GM18520 (cell line): ENCODE measurements around the gene RNF25.

ENCODE experiments used
- ATAC-seq: cut with Tn5 transposase; IDR thresholded peaks from one replicate; pipeline ENCODE4 v1.9.1; 2021; ENCODE audit not compliant: unreplicated experiment

The RNF25 gene, protein sequence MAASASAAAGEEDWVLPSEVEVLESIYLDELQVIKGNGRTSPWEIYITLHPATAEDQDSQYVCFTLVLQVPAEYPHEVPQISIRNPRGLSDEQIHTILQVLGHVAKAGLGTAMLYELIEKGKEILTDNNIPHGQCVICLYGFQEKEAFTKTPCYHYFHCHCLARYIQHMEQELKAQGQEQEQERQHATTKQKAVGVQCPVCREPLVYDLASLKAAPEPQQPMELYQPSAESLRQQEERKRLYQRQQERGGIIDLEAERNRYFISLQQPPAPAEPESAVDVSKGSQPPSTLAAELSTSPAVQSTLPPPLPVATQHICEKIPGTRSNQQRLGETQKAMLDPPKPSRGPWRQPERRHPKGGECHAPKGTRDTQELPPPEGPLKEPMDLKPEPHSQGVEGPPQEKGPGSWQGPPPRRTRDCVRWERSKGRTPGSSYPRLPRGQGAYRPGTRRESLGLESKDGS

DNA sequence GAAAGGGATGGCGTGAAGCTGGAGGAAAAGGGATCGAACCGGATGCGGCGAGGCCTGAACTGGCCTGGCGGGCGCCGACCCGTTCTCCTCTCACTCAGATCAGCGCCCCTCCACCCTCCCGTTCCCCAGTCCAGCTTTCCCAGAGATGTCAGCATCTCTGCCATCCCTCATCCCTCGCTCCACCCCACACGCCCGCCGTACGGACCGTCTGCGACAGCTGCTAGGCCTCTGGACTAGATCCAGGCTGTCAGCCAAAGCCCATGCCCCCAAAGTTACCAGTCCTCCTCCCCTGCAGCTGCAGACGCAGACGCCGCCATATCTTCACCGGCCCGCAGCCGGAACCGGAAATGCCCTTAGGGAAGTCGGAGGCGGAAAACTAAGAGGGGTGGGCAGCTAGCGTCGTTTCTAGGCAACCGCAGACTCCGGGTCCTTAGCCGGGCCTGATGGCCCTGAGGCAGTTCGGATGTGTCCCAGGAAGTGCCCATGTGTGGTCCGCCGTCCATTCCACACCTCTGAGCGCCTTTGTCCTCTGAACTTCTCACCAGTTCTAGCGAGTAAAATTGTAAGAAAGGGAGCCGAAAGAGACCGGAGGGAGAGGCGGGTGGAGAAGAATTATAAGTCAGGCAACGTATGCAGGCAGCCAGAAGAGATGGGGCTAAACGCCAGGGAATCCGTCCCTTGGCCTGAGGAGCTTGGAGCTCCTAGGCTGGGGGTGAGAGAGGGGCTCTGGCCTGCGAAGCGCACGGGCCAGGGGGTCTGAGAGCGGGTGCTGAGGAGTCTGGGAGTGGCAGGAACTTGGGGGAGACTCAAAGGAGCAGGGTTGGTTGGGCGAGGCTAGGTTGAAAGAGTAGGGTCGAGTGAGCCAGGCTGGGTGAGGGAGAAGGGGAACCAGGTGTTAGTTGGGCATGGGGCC is at the start of gene RNF25, which contains the start of gene STK36:
TSS of gene RNF25 (minus strand) at position 349 of the 913 bp plus-strand sequence. CDS start at position 317, 32 bp downstream.
TSS of gene STK36 (plus strand) at position 433 of the 913 bp plus-strand sequence. CDS start 744 bp downstream, outside the sequence.
- peak; percentile 95 for ATAC-seq

DNA sequence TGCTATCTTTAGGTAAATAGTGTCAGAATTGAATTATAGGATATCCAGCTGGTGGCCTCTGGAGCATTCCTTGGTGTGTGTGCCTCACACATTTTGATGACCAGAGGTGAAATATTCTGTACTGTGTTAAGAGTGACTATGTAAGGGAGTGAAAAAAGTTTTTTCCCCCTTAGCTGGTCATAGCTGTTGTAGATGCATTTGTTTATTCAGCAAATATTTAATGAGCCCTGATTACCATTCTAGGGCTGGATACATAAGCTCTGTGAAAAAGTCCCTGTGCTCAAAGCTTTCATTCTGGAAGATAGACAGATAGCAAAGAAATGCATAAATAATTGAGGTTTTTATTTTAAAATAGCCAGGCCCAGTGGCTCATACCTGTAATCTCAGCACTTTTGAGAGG is 49.7 kb upstream of the RNF25 start:
- ATAC-seq: no peak

DNA sequence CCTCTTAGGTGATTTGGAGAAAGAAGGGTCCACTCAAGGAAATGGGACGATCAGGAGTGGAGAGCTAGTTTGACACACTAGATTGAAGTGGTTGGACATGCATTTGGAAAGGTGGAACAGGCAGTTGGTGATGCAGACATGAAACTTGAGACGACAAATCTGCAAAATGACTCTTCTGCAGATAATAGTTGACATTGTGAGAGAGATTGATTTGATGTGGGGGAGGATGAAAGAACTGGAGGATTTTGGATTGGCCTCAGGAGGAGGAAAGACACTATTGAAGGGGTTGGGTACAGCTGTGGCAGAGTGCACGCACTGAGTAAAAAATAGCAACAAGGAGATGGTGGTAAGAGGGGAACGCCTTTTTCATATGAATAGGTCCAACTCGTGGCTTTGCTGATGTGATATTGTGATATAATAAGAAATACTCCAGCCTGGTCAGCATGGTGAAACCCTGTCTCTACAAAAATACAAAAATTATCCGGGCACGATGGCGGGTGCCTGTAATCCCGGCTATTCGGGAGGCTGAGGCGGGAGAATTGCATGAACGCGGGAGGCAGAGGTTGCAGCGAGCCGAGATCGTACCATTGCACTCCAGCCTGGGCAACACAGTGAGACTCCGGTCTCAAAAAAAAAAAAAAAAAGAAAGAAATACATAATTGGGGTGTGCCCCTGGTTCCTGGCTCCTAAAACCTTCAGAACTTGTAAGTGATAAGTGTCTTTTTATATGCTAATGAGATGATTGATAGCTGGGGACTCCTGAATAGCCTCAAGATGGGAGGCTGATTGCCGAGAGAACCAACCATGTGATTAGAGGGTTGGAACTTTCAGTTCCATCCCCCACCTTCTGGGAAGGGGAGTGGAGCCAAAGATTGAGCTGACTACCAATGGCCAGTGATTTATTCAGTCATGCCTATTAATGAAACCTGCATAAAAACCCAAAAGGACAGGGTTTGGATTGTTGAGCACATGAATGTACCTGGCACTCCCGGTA is 48.5 kb upstream of the RNF25 start:
- no peak for ATAC-seq

DNA sequence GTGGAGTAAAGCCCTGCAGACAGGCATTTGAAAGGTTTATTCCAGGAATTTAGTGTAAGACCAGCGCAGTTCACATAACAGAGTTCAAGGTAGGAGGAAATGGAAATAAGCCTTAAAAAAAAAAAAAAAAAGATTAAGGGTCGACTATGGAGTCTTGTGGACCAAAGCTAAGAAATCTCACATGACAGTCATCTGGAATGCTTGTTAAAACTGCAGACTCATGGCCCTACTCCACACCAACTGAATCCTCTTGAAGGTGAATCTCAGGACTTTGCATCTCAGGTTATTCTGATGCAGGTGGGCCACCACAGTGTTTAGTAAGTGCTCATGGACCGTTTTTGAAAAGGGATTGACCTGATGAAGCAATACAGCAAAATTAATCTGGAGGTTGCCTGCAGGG is 47.7 kb upstream of the RNF25 start:
- ATAC-seq: no peak

DNA sequence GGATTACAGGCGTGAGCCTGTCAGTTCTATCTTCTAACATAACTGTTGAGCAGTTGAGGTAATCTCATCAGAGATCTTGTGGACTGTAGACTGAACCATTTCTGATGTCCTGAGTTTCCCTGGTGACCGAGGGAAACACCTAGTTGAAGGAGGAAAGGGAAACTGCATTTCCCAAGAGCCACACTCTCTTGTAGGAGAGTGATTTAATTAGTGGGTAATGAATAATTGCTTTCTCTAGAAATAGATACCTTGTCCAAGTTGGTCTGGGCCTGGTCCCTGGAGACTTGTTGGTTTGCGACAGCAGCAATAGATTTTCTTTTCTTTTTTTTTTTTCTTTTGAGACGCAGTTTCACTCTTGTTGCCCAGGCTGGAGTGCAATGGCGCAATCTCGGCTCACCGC is 46.3 kb upstream of the RNF25 start:
- ATAC-seq: no peak

DNA sequence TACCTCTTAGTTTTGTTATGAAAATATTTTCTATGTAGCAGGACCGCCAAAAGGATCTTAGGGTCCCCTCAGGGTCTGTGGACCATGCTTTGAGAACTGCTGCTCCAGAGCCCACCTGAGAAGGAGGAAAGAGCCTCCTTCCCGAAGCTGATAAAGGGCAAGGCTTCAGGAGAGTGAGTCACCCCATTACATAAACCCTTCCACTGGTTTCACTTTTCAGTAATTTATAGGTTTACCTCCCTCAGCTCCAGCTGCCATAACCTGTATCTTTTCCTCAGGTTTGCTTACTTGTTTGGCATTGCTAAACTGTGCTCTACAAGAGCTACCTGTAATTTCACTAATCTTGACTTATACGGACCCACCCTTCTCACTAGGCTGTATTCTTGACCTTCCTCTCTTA is 45.5 kb upstream of the RNF25 start:
- no peak for ATAC-seq

DNA sequence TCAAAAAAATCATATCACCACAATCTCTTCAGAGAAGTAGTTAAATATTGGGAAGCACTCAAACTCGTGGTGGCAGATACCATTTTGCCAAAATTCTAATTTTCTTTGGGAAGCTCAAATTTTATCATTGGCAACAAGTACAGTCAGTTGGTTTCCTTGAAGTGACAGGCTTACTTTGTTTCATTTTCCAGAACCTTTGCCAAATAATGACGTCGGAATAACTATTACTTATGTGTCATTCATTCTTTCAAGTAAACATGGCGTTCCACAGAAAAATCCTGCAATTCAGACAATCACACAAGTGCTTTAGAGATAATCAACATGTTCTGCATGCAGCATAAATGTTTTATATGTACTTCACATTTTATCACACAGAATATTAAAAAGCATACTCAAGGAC is 44.3 kb upstream of the RNF25 start:
- ATAC-seq: no peak

DNA sequence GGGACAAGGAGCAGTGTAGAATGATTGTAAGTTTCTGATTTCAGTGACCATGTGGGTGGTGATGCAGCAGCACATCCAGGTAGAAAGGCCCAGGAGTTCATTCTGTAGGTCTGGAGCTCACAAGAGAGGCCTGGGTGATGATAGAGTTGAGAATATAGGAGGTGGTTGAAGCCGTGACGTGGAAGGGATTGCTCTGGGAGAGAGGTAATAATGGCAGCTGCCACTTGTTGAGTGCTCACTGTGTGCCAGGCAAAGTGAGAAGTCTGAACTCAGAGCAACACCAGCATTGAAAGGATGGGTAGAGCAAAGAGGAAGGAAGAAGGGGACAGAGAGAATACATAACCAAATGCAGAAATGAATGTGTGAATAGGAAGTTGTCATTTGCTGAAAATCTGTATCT is 42.1 kb upstream of the RNF25 start:
- ATAC-seq: no peak

DNA sequence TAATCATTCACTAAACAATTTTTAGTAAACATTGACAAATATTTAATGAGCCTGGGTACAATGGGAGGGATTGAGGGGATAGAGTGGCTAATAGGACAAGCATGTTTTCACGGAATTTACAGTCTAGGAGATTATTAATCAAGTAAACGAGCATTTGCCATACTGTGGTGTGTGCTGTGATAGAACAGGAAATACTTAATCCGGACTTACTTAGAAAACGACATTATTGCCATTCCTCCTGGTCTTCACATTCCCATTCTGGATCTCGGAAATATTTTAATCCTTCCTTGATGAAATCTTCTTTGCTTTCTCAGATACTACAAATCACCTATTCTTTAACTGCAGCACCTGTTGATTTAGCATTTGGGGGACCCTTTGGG is 39.7 kb upstream of the RNF25 start:
- no peak for ATAC-seq

DNA sequence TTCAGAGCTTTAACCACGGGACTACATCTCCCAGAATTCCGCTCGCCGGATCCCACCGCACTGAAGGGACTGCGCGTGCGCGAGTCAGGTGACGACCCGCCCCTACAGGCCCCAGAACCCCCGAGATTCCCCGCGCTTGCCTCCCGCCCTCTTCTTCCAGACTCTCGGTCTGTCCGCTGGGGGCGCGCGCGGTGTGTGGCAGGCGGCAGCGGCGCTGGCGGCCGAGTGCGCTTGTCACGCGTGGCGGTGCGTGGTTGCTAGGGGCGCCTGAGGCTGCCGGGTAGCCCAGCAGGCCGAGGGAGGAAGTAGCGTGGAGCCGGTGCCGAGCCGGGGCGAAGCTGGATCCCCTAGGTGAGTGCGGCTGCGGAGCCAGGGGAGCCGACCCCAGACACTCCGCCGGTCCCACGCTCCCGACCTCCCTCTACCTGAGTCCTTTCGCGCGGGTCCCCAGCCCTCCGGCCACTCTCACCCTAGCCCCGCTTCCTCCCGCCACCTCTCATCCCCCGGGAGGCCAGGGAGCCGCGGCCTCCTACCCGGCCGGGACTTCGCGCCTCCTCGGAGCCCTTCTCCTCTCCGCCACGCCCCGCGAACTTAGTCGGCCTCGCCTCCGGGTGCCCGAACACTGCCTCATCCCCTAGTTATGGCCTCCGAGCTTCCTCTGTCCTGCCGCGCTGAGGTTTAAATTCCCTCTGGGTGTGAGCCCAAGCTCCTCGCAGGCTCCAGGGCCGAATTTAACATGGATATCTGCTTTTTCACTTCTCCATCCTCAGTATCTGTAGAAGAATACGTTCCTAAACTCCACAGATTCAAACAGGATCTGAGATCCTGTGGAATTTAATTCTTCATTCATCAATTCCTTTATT is 39.1 kb upstream of the RNF25 start, which contains the start of gene TTLL4:
TSS of gene TTLL4 (plus strand) at position 149 of the 863 bp plus-strand sequence. CDS start 26,842 bp downstream, outside the sequence.
- ATAC-seq: peak; percentile 85

DNA sequence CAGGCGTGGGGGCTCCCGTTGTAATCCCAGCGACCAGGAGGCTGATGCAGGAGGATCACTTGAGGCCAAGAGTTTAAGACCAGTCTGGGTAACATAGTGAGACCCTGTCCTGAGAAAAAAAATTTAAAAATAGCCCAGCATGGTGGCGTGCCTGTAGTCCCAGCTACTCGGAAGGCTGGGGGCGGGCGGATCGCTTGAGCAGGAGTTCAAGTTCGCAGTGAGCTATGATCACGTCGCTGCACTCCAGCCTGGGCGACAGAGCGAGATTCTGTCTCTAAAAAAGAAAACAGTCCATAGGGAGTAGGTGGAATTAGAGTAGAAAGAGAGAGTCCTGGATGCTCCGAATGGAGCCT is 38.5 kb upstream of the RNF25 start:
- ATAC-seq: no peak

DNA sequence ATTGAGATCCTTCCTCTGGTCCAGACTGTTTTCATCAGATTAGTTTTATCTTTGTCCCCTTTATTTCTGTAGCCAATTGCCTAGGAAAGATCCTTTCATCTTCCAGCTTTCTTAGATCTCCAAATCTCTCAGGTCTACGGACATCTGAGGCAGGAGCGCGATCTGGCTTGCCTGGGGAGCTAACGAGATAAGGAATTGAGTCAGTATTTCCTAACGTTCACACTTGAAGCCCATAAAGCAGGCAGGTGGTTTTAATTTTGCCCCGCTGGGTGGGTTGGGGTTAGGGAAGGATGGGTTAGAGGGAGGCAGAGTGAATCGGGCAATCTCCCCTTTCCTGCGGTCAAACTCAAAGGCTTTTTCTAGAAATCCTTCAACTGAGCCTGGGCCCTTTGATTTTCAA is 38.1 kb upstream of the RNF25 start:
- no peak for ATAC-seq

DNA sequence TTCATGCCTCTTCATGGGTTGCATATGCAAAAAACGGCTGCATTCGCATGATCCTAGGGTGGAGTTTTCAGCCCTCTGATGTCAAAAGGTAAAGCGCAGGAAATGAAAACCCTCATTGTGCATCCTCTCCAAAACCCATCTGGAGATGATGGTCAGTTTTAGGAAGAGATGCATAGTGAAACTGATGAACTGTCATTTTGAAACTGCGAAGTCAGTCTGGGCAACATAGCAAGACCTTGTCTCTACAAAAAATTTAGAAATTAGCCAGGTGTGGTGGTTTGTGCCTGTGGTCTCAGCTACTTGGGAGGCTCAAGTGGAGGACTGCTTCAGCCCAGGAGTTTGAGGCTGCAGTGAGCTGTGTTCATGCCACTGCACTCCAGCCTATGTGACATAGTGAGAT is 36.3 kb upstream of the RNF25 start:
- no peak for ATAC-seq

DNA sequence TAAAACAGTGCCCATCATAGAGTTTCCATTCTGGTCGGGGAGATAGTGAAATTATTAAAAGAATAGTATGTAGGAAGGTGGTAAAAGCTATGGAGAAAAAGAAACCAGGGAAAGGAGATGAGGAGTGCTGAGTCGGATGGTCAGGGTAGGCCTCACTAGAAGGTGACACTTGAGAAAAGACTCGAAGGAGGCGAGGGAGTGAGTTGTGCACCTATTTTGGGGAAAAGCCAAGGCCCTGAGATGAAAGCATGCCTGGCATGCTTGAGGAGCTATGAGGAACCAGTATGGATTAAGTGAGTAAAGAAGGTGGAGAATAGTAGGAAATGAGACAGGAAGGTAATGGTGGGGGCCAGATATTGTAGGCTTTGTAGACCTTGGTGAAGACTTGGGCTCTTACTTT is 31.5 kb upstream of the RNF25 start:
- ATAC-seq: no peak

DNA sequence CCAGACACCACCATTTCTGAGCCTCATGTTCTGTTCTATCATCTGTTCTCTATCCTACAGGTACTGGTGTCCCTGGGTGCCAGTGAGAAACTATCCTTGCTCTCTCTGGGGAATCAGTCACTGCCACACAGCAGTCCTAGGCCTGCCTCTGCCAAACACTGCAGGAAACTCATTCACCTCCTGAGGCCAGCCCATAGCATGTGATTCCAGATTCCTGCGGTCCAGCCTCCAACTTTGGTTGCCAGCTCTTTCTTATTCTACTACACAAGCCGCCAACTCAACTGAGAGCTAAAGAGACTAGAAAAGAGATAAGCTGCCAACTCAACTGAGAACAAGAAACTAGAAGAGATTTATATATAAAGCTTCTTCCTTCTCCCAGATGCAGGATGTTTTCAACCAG is 30.0 kb upstream of the RNF25 start:
- no peak for ATAC-seq

DNA sequence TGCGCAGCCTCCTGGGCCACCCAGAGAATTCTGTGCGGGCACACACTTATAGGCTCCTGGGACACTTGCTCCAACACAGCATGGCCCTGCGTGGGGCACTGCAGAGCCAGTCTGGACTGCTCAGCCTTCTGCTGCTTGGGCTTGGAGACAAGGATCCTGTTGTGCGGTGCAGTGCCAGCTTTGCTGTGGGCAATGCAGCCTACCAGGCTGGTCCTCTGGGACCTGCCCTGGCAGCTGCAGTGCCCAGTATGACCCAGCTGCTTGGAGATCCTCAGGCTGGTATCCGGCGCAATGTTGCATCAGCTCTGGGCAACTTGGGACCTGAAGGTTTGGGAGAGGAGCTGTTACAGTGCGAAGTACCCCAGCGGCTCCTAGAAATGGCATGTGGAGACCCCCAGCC is 27.1 kb upstream of the RNF25 start:
- no peak for ATAC-seq

DNA sequence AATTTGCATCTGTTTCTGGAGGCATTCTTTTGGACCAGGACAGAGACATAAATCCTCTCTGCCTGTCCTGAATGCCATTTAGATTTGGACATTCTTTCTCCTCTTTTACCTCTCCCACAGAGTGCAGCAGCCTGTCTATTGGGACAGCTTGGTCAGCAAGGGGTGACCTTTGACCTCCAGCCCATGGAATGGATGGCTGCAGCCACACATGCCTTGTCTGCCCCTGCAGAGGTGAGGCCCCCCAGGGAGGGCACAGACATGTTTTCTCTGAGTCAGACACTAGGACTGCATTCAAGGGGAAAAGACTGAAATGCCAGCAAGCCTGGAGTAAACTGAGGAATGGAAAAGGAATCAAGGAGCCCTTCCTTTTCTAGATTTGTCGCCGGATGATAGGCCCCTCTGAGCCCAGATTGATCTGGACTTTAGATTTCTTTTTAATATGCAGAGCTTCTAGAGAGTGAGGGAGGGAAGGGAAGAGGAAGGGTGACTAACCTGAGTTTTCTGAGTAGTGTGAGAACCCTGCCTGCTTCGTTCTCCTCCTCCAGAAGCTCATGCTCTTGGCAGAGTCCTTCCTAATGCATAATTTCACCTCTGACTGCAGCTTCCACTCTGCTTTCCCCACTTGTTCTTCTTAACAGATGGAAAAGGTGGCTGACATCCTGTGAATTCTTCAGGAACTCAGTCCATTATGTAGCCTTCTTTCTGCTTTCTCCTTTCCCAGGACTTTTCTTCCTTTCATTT is 22.8 kb upstream of the RNF25 start:
- no peak for ATAC-seq

DNA sequence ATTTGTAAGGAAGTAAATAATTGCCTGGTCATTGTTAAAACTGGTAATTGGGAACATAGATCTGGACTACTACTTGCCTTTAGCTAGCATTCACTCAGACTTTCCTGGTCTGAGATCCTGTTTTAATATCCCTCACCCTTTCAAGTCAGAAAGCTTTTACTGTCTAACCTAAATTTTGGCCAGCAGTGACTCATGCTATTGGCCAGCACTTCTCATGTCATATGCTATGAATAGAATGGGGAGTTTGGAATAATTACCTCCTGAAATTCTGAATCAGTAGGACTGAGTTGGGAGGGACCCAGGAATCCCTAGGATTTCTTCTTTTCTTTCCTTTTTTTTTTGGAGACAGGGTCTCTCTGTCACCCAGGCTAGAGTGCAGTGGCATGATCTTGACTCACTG is 19.4 kb upstream of the RNF25 start:
- no peak for ATAC-seq
